ENCODE data around the gene NAE1. TPM values are rescaled to one million over a fixed set of nuclear protein-coding genes. Genes with fewer than 3 reads are reported as not detected.

The NAE1 gene
- total RNA-seq, 4 donors from 2014 or later: 29.1 to 57.0 (median 34.8) TPM

GRCh38 chr16:66845080-66845410, 14.3 kb upstream of the NAE1 start:
- intact Hi-C loops (cut with DNase I; ENCODE audit: low total_unique reads) (no loop called here), in situ Hi-C loops (cut with MboI; ENCODE audit: low sequenced_read_pairs in 4 of 4) (no loop called here)
- H3K4me1 ChIP-seq: peaks cover 0 to 6% of the 10 kb centered on the region in 2 donors
- H3K27me3 ChIP-seq: peaks cover 25 to 30% (median 26%) of the 10 kb centered on the region in 3 donors
- no peak overlapping the region for H3K27ac ChIP-seq
- H3K36me3 ChIP-seq: no peaks in the 10 kb centered on the region
- no peaks in the 10 kb centered on the region for H3K9me3 ChIP-seq
- ATAC-seq (no peak), DNase-seq (no peak)
- peak overlapping the region in 3 of 4 donors; percentile 48 to 63 (median 60) for H3K4me3 ChIP-seq
- no peak for TF ChIP-seq POLR2A (IDR thresholded peaks at IDR 0.05)

- Histone ChIP-seq H3K27ac (no peak within 1 kb of the TSS), H3K4me1 (peaks cover 0 to 6% of the 10 kb centered on the region in 2 donors), H3K27me3 (peaks cover 25 to 30% (median 26%) of the 10 kb centered on the region in 3 donors), H3K4me3 (peak within 1 kb of the TSS; percentile 30 to 63 (median 54)), H3K36me3 (no peaks in the 10 kb centered on the region), H3K9me3 (no peaks in the 10 kb centered on the region)
- ATAC-seq (peak in 1 of 2 donors; percentile 22), DNase-seq (no peak)
- in situ Hi-C loops (cut with MboI; ENCODE audit: low sequenced_read_pairs in 4 of 4): no loop called here
- no peak for TF ChIP-seq POLR2A (IDR thresholded peaks at IDR 0.05)
- no peak for TF ChIP-seq CTCF (IDR thresholded peaks at IDR 0.05 in 4 of 5, conservative IDR thresholded peaks at IDR 0.05 in 1 of 5)
- intact Hi-C loops (cut with DNase I; ENCODE audit: low total_unique reads): no loop called here
Measured at GRCh38 chr16:66844342-66845079, 13.7 kb upstream of the NAE1 start, which contains the start of gene CA7. TSS of gene CA7 (plus strand) at chr16:66844414. CDS start at chr16:66844488, 74 bp downstream.

GRCh38 chr16:66844009-66844341, 13.2 kb upstream of the NAE1 start:
- no peak for ATAC-seq
- intact Hi-C loops (cut with DNase I; ENCODE audit: low total_unique reads): no loop called here
- TF ChIP-seq POLR2A (IDR thresholded peaks at IDR 0.05) (no peak), CTCF (IDR thresholded peaks at IDR 0.05 in 4 of 5, conservative IDR thresholded peaks at IDR 0.05 in 1 of 5) (no peak)

DNA sequence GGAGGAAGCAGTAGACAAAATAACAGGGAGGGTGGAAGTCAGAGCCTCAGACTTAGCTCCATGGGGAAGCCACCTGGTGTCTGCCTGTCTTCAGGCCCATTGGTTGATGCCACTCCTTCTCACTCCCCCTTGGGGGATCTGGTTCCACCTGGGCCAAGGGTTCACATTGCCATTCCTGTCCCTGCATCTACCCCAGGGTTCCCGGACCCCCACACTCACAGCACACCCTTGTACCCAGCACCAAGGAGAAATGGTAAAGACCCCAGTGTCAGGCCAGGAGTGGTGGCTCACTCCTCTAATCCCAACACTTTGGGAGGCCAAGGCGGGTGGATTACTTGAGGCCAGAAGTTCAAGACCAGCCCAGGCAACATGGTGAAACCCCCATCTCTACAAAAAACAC, 12.4 kb upstream of the NAE1 start:
- Histone ChIP-seq H3K4me1 (peaks cover 0 to 6% of the 10 kb centered on the region in 2 donors), H3K4me3 (no peak overlapping the region), H3K27ac (no peak overlapping the region), H3K9me3 (no peaks in the 10 kb centered on the region), H3K27me3 (peaks cover 25 to 30% (median 26%) of the 10 kb centered on the region in 3 donors), H3K36me3 (no peaks in the 10 kb centered on the region)
- in situ Hi-C loops (cut with MboI; ENCODE audit: low sequenced_read_pairs in 4 of 4): no loop called here
- no peak for DNase-seq
- no peak for TF ChIP-seq POLR2A (IDR thresholded peaks at IDR 0.05)
- ATAC-seq: no peak
- intact Hi-C loops (cut with DNase I; ENCODE audit: low total_unique reads): no loop called here

More at GRCh38 chr16:66844009-66844341, 13.2 kb upstream of the NAE1 start:
- no peak for DNase-seq
- in situ Hi-C loops (cut with MboI; ENCODE audit: low sequenced_read_pairs in 4 of 4): no loop called here
- Histone ChIP-seq H3K4me1 (peaks cover 0 to 6% of the 10 kb centered on the region in 2 donors), H3K27me3 (peaks cover 25 to 30% (median 26%) of the 10 kb centered on the region in 3 donors), H3K27ac (no peak overlapping the region), H3K4me3 (peak overlapping the region; percentile 30 to 63 (median 54)), H3K9me3 (no peaks in the 10 kb centered on the region), H3K36me3 (no peaks in the 10 kb centered on the region)

DNA sequence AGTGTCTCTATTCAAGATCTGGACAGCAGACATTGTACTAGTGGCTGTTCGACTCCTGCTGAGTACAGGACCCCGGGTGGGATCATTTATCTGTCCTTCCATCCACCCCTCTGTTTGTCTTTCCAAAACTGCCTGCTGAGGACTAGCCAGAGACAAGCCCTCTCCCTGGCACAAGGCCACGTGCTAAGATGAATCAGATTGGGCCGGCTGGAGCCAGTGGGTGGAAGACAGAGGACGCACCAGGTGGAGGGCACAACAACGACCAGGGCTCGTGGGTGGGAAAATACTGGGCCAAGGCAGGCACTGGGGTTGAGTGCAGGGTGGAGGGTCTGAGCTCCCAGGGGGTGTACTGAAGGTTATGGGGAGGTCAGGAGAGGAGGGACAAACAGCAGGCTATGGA, 12.0 kb upstream of the NAE1 start:
- H3K9me3 ChIP-seq: no peaks in the 10 kb centered on the region
- H3K27me3 ChIP-seq: peaks cover 25 to 30% (median 26%) of the 10 kb centered on the region in 3 donors
- no peak overlapping the region for H3K27ac ChIP-seq
- in situ Hi-C loops (cut with MboI; ENCODE audit: low sequenced_read_pairs in 4 of 4) (no loop called here), intact Hi-C loops (cut with DNase I; ENCODE audit: low total_unique reads) (no loop called here)
- TF ChIP-seq CTCF (IDR thresholded peaks at IDR 0.05 in 4 of 5, conservative IDR thresholded peaks at IDR 0.05 in 1 of 5): no peak
- no peak for TF ChIP-seq POLR2A (IDR thresholded peaks at IDR 0.05)
- H3K4me3 ChIP-seq: no peak overlapping the region
- DNase-seq: no peak
- H3K36me3 ChIP-seq: no peaks in the 10 kb centered on the region
- H3K4me1 ChIP-seq: peaks cover 0 to 6% of the 10 kb centered on the region in 2 donors
- no peak for ATAC-seq

Data from gastrocnemius medialis (tissue), 4 donors.